MM.1S (cell line): ENCODE measurements around the gene OLFM1.
"Not testable (repeated sequence)": the region's sequence is repeated elsewhere in the genome, so short reads cannot be mapped to it uniquely, and the experiment has no call there.

Source experiments
- DNase-seq: peaks from one replicate; pipeline ENCODE4 v3.0.0-alpha.2; 2015
- H2AFZ ChIP-seq: fragments of 300-600 bp; sonication (generic); 2 replicates; pipeline ENCODE4 v1.6.0; 2016; ENCODE audit warnings: antibody characterized with exemption, low read length
- H3F3A ChIP-seq: fragments of 300-600 bp; sonication (generic); 2 replicates; pipeline ENCODE4 v1.6.1; 2016; ENCODE audit warnings: mild to moderate bottlenecking, antibody characterized with exemption, low read length, moderate library complexity, mixed read lengths; ENCODE audit not compliant: insufficient read depth
- H3K27ac ChIP-seq: fragments of 300-600 bp; sonication (generic); 2 replicates; pipeline ENCODE4 v1.5.1; 2016; ENCODE audit warnings: mild to moderate bottlenecking, low read length
- H3K27me3 ChIP-seq: fragments of 300-600 bp; sonication (generic); replicated peaks from 2 replicates; pipeline ENCODE4 v1.6.0; 2016; ENCODE audit warnings: low read length; ENCODE audit not compliant: insufficient read depth
- H3K36me3 ChIP-seq: fragments of 300-600 bp; sonication (generic); replicated peaks from 2 replicates; pipeline ENCODE4 v1.6.1; 2016; ENCODE audit warnings: mild to moderate bottlenecking, low read length, mixed read lengths; ENCODE audit not compliant: insufficient read depth
- H3K4me1 ChIP-seq: fragments of 300-600 bp; sonication (generic); 2 replicates; pipeline ENCODE4 v1.6.1; 2016; ENCODE audit warnings: low read length, mixed read lengths
- H3K4me2 ChIP-seq: fragments of 300-600 bp; sonication (generic); 2 replicates; pipeline ENCODE4 v1.6.0; 2016; ENCODE audit warnings: low read depth, low read length
- H3K4me3 ChIP-seq: fragments of 300-600 bp; sonication (generic); 2 replicates; pipeline ENCODE4 v1.5.1; 2016; ENCODE audit warnings: low read length, mixed read lengths
- H3K79me2 ChIP-seq: fragments of 300-600 bp; sonication (generic); 2 replicates; pipeline ENCODE4 v1.6.1; 2016; ENCODE audit warnings: mixed run types, low read length, mixed read lengths
- H3K9ac ChIP-seq: fragments of 300-600 bp; sonication (generic); 2 replicates; pipeline ENCODE4 v1.6.1; 2016; ENCODE audit warnings: low read length, mixed read lengths
- H3K9me2 ChIP-seq: fragments of 300-600 bp; sonication (generic); replicated peaks from 2 replicates; pipeline ENCODE4 v1.6.1; 2016; ENCODE audit warnings: mild to moderate bottlenecking, low read length, mixed read lengths; ENCODE audit not compliant: insufficient read depth
- H3K9me3 ChIP-seq: fragments of 300-600 bp; sonication (generic); replicated peaks from 2 replicates; pipeline ENCODE4 v1.6.1; 2016; ENCODE audit warnings: mild to moderate bottlenecking, low read length, mixed read lengths; ENCODE audit not compliant: insufficient read depth
- H4K20me1 ChIP-seq: fragments of 300-600 bp; sonication (generic); 2 replicates; pipeline ENCODE4 v1.6.1; 2016; ENCODE audit warnings: mild to moderate bottlenecking, low read length, moderate library complexity, mixed read lengths; ENCODE audit not compliant: insufficient read depth
- CTCF ChIP-seq: fragments of 300-600 bp; sonication (generic); IDR thresholded peaks from 2 replicates; pipeline ENCODE4 v1.5.1; 2016; ENCODE audit warnings: antibody characterized with exemption, low read length, mixed read lengths
- EZH2 ChIP-seq: fragments of 300-600 bp; sonication (generic); optimal IDR thresholded peaks from 2 replicates; pipeline ENCODE3; 2017; ENCODE audit warnings: low read depth, mild to moderate bottlenecking, antibody characterized with exemption, low read length, mixed read lengths
- EZH2phosphoT487 ChIP-seq: fragments of 300-600 bp; sonication (generic); IDR thresholded peaks from 2 replicates; pipeline ENCODE4 v1.6.1; 2018; ENCODE audit warnings: antibody characterized with exemption, low read length

OLFM1 gene

DNA sequence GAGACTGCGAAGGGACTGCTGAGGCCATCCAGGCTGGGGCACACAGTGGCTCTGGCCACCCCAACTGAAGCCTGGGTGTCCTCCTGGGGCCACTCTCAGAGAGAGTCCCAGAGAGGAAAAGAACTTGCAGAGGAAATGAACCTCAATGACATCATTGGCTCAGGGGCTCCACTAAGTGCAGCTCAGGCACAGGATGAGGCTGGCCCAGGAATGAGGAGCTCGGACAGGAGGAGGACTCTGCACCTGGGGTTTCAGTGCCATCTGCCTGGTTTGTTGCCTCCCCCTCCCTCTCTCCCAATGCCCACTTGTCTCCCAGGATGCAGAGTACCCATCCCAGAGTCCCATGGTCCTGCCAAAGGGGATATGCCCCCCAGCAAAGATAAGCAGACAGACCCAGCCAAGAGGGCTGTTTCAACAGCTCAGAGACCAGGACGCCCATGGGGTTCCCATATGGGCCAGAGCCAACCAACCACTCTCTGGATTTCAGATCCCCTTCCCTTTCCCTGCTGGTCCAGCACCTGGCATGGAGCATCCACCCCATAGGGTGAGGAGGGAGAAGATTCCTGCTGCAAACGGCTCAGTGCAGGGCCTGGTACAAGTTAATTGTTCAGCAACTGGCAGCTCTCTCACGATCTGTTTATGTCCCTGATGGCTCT is 26.9 kb upstream of the OLFM1 start:
- no peak overlapping the region for H3K4me3 ChIP-seq
- no peak overlapping the region for H3K9ac ChIP-seq
- no peaks in the 10 kb centered on the region for H3K4me1 ChIP-seq
- no peaks in the 10 kb centered on the region for H3K36me3 ChIP-seq
- no peak for DNase-seq
- TF ChIP-seq EZH2 = no peak
- no peak for TF ChIP-seq EZH2phosphoT487
- no peak for TF ChIP-seq CTCF
- H2AFZ ChIP-seq = no peak overlapping the region
- peaks cover 66% of the 10 kb centered on the region for H3K27me3 ChIP-seq
- H3F3A ChIP-seq = no peaks in the 10 kb centered on the region
- no peak overlapping the region for H3K4me2 ChIP-seq
- H3K9me2 ChIP-seq = no peaks in the 10 kb centered on the region
- no peaks in the 10 kb centered on the region for H4K20me1 ChIP-seq
- no peaks in the 10 kb centered on the region for H3K9me3 ChIP-seq
- no peak overlapping the region for H3K27ac ChIP-seq
- no peaks in the 10 kb centered on the region for H3K79me2 ChIP-seq

DNA sequence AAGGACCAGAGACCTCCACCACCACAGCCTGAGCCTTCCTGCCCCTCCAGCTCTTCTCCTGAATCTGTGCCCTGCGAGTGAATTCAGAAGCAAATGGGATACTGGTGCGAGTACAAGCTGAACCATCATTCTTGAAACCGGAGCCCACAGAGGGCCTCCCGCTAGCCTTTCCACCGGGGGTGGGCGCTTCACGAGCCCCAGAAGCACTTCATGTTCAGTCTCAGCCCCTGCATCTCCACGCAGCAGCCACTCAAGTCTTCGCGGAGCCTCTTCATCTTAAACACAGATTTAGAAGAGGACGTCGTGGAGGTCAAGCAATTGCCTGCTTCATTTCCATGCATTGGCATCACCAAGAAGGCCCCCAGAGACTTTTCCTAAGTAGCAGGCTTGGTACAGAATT is 26.0 kb upstream of the OLFM1 start:
- Histone ChIP-seq H2AFZ (no peak overlapping the region), H3K9me3 (no peaks in the 10 kb centered on the region), H3K4me2 (no peak overlapping the region), H3K27me3 (peaks cover 60% of the 10 kb centered on the region), H3K9ac (no peak overlapping the region), H3K36me3 (no peaks in the 10 kb centered on the region), H4K20me1 (no peaks in the 10 kb centered on the region), H3F3A (no peaks in the 10 kb centered on the region), H3K4me3 (no peak overlapping the region), H3K4me1 (no peaks in the 10 kb centered on the region), H3K9me2 (no peaks in the 10 kb centered on the region), H3K27ac (no peak overlapping the region), H3K79me2 (no peaks in the 10 kb centered on the region)
- TF ChIP-seq EZH2 (no peak), CTCF (no peak), EZH2phosphoT487 (no peak)
- no peak for DNase-seq

DNA sequence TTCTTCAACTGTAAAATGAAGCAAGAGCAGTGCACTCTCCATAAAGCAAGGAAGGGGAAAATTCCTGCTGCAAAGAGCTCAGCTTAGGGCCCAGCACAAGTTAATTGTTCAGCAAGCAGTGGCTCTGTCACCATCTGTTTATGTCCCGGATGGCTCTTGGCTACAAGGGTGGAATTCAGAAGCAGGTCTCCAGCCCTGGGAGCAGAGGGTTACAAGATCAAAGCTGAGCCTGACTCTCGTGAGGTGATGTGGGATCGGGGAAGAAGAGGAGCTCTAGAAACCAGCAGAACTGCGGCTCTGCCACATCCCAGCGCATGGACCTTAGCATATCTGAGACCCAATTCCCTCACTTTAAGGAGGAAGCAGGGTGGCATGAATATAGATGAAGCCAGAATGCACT is 25.2 kb upstream of the OLFM1 start:
- Histone ChIP-seq H3K9me2 (no peaks in the 10 kb centered on the region), H3K4me1 (no peaks in the 10 kb centered on the region), H3K27ac (no peak overlapping the region), H3K9ac (no peak overlapping the region), H3K9me3 (no peaks in the 10 kb centered on the region), H4K20me1 (no peaks in the 10 kb centered on the region), H2AFZ (no peak overlapping the region), H3K27me3 (peaks cover 53% of the 10 kb centered on the region), H3K79me2 (no peaks in the 10 kb centered on the region), H3K4me3 (no peak overlapping the region), H3K36me3 (no peaks in the 10 kb centered on the region), H3K4me2 (no peak overlapping the region), H3F3A (no peaks in the 10 kb centered on the region)
- TF ChIP-seq CTCF = no peak
- TF ChIP-seq EZH2 = no peak
- TF ChIP-seq EZH2phosphoT487 = no peak
- DNase-seq = no peak

DNA sequence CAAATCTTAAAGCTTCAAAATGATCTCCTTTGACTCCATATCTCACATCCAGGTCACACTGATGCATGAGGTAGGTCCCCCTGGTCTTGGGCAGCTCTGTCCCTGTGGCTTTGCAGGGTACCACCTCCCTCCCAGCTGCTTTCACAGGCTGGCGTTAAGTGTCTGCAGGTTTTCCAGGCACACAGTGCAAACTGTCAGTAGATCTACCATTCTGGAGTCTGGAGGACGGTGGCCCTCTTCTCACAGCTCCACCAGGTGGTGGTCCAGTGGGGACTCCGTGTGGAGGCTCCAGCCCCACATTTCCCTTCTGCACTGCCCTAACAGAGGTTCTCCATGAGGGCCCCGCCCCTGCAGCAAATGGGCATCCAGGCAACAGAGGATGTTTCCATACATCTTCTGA is 24.0 kb upstream of the OLFM1 start:
- H3K36me3 ChIP-seq, H4K20me1 ChIP-seq, H3K9me3 ChIP-seq, H3K9me2 ChIP-seq, DNase-seq, H2AFZ ChIP-seq, H3K4me2 ChIP-seq, H3K27ac ChIP-seq, H3K9ac ChIP-seq, H3K79me2 ChIP-seq, H3F3A ChIP-seq, H3K4me3 ChIP-seq, H3K4me1 ChIP-seq: not testable (repeated sequence)
- peaks cover 53% of the 10 kb centered on the region for H3K27me3 ChIP-seq

DNA sequence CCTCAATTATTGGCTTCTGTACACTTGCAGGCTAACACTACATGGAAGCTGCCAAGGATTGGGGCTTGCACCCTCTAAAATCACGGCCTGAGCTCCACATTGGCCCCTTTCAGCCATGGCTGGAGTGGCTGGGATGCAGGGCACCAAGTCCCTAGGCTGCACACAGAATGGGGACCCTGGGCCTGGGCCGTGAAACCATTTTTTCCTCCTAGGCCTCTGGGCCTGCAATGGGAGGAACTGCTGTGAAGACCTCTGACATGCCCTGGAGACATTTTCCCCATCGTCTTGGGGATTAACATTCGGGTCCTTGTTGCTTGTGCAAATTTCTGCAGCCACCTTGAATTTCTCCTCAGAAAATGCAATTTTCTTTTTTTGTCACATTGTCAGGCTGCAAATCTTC is 23.6 kb upstream of the OLFM1 start:
- not testable (repeated sequence) for H3K4me2 ChIP-seq, H2AFZ ChIP-seq, H3K4me3 ChIP-seq, H3K36me3 ChIP-seq, H3K9ac ChIP-seq, H3K79me2 ChIP-seq, H3K9me3 ChIP-seq, H3K27ac ChIP-seq, H4K20me1 ChIP-seq, H3K4me1 ChIP-seq, H3K9me2 ChIP-seq, H3F3A ChIP-seq, DNase-seq
- H3K27me3 ChIP-seq = peaks cover 51% of the 10 kb centered on the region
